ENCODE data around the gene RABGAP1L.

GRCh38 chr1:174764191-174764590, 604.9 kb downstream of the RABGAP1L start:
- TF ChIP-seq CTCF (IDR thresholded peaks at IDR 0.05) (no peak), POLR2A (IDR thresholded peaks at IDR 0.05) (no peak), POLR2AphosphoS5 (IDR thresholded peaks at IDR 0.05) (no peak)
